MCF 10A (cell line): ENCODE measurements around the gene DYTN. TPM values are rescaled to one million over a fixed set of nuclear protein-coding genes. Genes with fewer than 3 reads are reported as not detected.

ENCODE experiments used
- BruUV-seq: library from RNA; stranded (reverse); fragments of 400-500 nt; replicated peaks from 2 replicates; lab custom pipeline; 2021; lab: Mats Ljungman, UMichigan
- CTCF ChIA-PET: fragments of 300-600 bp; sonication (Branson Sonifier 250); formaldehyde crosslinking; extraction: SDS; loops from one replicate; lab custom pipeline; 2021; ENCODE audit warnings: antibody characterized with exemption, inconsistent platforms; lab: Yijun Ruan, JAX
- POLR2A ChIA-PET: fragments of 300-600, 350-650 bp; sonication (Branson Sonifier 250); formaldehyde crosslinking; extraction: SDS; loops from one replicate; lab custom pipeline; 2020; ENCODE audit warnings: antibody characterized with exemption, inconsistent platforms; lab: Yijun Ruan, JAX
- DNase-seq: peaks from one replicate; pipeline ENCODE4 v3.0.0-alpha.2; 2018; ENCODE audit not compliant: unreplicated experiment
- H3K27ac Mint-ChIP-seq: one replicate; pipeline ENCODE4 v1.8.0; 2022; ENCODE audit warnings: mild to moderate bottlenecking, low read depth, mixed read lengths; ENCODE audit not compliant: unreplicated experiment
- H3K27me3 Mint-ChIP-seq: one replicate; pipeline ENCODE4 v1.8.0; 2022; ENCODE audit warnings: mixed read lengths; ENCODE audit not compliant: insufficient read depth, unreplicated experiment
- H3K36me3 Mint-ChIP-seq: one replicate; pipeline ENCODE4 v1.8.0; 2022; ENCODE audit warnings: mild to moderate bottlenecking, moderate library complexity, mixed read lengths; ENCODE audit not compliant: insufficient read depth, unreplicated experiment
- H3K4me1 Mint-ChIP-seq: one replicate; pipeline ENCODE4 v1.8.0; 2022; ENCODE audit warnings: mixed read lengths; ENCODE audit not compliant: insufficient read depth, unreplicated experiment
- H3K4me3 Mint-ChIP-seq: one replicate; pipeline ENCODE4 v1.8.0; 2022; ENCODE audit warnings: mild to moderate bottlenecking, moderate library complexity, mixed read lengths; ENCODE audit not compliant: unreplicated experiment
- H3K9me3 Mint-ChIP-seq: one replicate; pipeline ENCODE4 v1.8.0; 2022; ENCODE audit warnings: mixed read lengths; ENCODE audit not compliant: unreplicated experiment
- CTCF ChIP-seq: fragments of 200-600 bp; IDR thresholded peaks from one replicate; pipeline ENCODE4 v1.8.0; 2022; ENCODE audit warnings: antibody characterized with exemption, mild to moderate bottlenecking; ENCODE audit not compliant: unreplicated experiment
- intact Hi-C: fragments of 100-400 bp; cut with micrococcal nuclease; formaldehyde crosslinking; loops from 2 replicates; pipeline ENCODE4 v1.14.1; 2022
- total RNA-seq: library from RNA; stranded (reverse); gene quantifications from 2 replicates; pipeline ENCODE4 v1.2.3, GENCODE V29; 2022

The DYTN gene
- total RNA-seq, 1 experiment from 2014 or later, result not detected

GRCh38 chr2:206616151-206616550, 102.0 kb downstream of the DYTN start:
- no peak overlapping the region for H3K27ac Mint-ChIP-seq
- TF ChIP-seq CTCF, result no peak
- ChIA-PET CTCF (no interaction called here), POLR2A (no interaction called here)
- H3K36me3 Mint-ChIP-seq, result no peaks in the 10 kb centered on the region
- no peak overlapping the region for H3K4me3 Mint-ChIP-seq
- H3K27me3 Mint-ChIP-seq, result no peaks in the 10 kb centered on the region
- BruUV-seq, result no TSS peak
- DNase-seq, result peak; percentile 55
- H3K9me3 Mint-ChIP-seq, result no peaks in the 10 kb centered on the region
- H3K4me1 Mint-ChIP-seq, result peaks cover 8% of the 10 kb centered on the region
- intact Hi-C loops, result no loop called here

GRCh38 chr2:206615417-206616089, 102.6 kb downstream of the DYTN start:
- intact Hi-C loops, result no loop called here
- no peak for TF ChIP-seq CTCF
- H3K27ac Mint-ChIP-seq, result no peak overlapping the region
- no peaks in the 10 kb centered on the region for H3K27me3 Mint-ChIP-seq
- H3K36me3 Mint-ChIP-seq, result no peaks in the 10 kb centered on the region
- no peak overlapping the region for H3K4me3 Mint-ChIP-seq
- ChIA-PET POLR2A (interaction anchor here (0.7 kb wide), 1 partner anchor 21 kb away, joined by 3 read pairs; no protein-coding TSS in a partner anchor), CTCF (interaction anchor here (0.6 kb wide), 1 partner anchor 26 kb away, joined by 3 read pairs; no protein-coding TSS in a partner anchor)
- no peak for DNase-seq
- H3K4me1 Mint-ChIP-seq, result peaks cover 8% of the 10 kb centered on the region
- no TSS peak for BruUV-seq
- no peaks in the 10 kb centered on the region for H3K9me3 Mint-ChIP-seq

GRCh38 chr2:206614811-206615210, 103.4 kb downstream of the DYTN start:
- no peak for TF ChIP-seq CTCF
- intact Hi-C loops, result no loop called here
- DNase-seq, result peak; percentile 68
- no peak overlapping the region for H3K4me3 Mint-ChIP-seq
- no TSS peak for BruUV-seq
- POLR2A ChIA-PET, result interaction anchor here (0.7 kb wide), 1 partner anchor 11 kb away, joined by 6 read pairs; no protein-coding TSS in a partner anchor
- peak overlapping the region; percentile 1 for H3K27ac Mint-ChIP-seq
- CTCF ChIA-PET, result no interaction called here
- H3K9me3 Mint-ChIP-seq, result no peaks in the 10 kb centered on the region
- no peaks in the 10 kb centered on the region for H3K36me3 Mint-ChIP-seq
- peaks cover 8% of the 10 kb centered on the region for H3K4me1 Mint-ChIP-seq
- no peaks in the 10 kb centered on the region for H3K27me3 Mint-ChIP-seq

- Mint-ChIP-seq H3K27ac (peak overlapping the region; percentile 62), H3K27me3 (no peaks in the 10 kb centered on the region), H3K36me3 (no peaks in the 10 kb centered on the region), H3K9me3 (no peaks in the 10 kb centered on the region), H3K4me3 (no peak overlapping the region), H3K4me1 (peaks cover 8% of the 10 kb centered on the region)
- BruUV-seq, result no TSS peak
- DNase-seq, result peak; percentile 13
- intact Hi-C loops, result no loop called here
- ChIA-PET CTCF (no interaction called here), POLR2A (interaction anchor here (0.9 kb wide), 1 partner anchor 9 kb away, joined by 4 read pairs; no protein-coding TSS in a partner anchor)
- TF ChIP-seq CTCF, result no peak
Observed at GRCh38 chr2:206611736-206612135, 106.5 kb downstream of the DYTN start.
